Liver (tissue), 9 donors: ENCODE measurements around the gene TMEM63A. TPM values are rescaled to one million over a fixed set of nuclear protein-coding genes. Genes with fewer than 3 reads are reported as not detected.

ENCODE experiments used
- DNase-seq: peaks from one replicate; pipeline ENCODE4 v3.0.0-alpha.2; 2017; ENCODE audit warnings: low spot score
- H3K27ac ChIP-seq, 2 donors: one replicate each; pipeline ENCODE4 v1.7.0; 2013; ENCODE audit warnings: inconsistent platforms in 2 of 2, low read length in 2 of 2, control low read depth in 1 of 2, low read depth in 1 of 2, mild to moderate bottlenecking in 1 of 2
- H3K27me3 ChIP-seq, 4 donors: one replicate each; pipeline versions ENCODE4 v1.6.1 to v1.7.0; 2013; ENCODE audit warnings: low read length in 3 of 4, inconsistent platforms in 1 of 4, mild to moderate bottlenecking in 1 of 4, moderate library complexity in 1 of 4; ENCODE audit not compliant: control insufficient read depth in 4 of 4, insufficient read depth in 4 of 4
- H3K36me3 ChIP-seq, 4 donors: one replicate each; pipeline versions ENCODE4 v1.6.1 to v1.7.0; 2013; ENCODE audit warnings: low read length in 3 of 4, mild to moderate bottlenecking in 3 of 4, low read depth in 1 of 4, moderate library complexity in 1 of 4; ENCODE audit not compliant: control insufficient read depth in 4 of 4, insufficient read depth in 3 of 4
- H3K4me1 ChIP-seq, 4 donors: one replicate each; pipeline versions ENCODE4 v1.6.1 to v1.7.0; 2013; ENCODE audit warnings: low read length in 3 of 4, mild to moderate bottlenecking in 3 of 4, moderate library complexity in 1 of 4; ENCODE audit not compliant: control insufficient read depth in 4 of 4, insufficient read depth in 4 of 4
- H3K4me3 ChIP-seq, 3 donors: one replicate each; pipeline versions ENCODE4 v1.6.1 to v1.7.0; 2013; ENCODE audit warnings: low read length in 3 of 3, control low read depth in 1 of 3, low read depth in 1 of 3, mild to moderate bottlenecking in 1 of 3
- H3K9ac ChIP-seq, 2 donors: one replicate each; pipeline ENCODE4 v1.7.0; 2013; ENCODE audit warnings: low read length in 2 of 2, mild to moderate bottlenecking in 2 of 2, moderate library complexity in 2 of 2, control low read depth in 1 of 2, low read depth in 1 of 2
- H3K9me3 ChIP-seq, 4 donors: one replicate each; pipeline versions ENCODE4 v1.6.1 to v1.7.0; 2013; ENCODE audit warnings: low read length in 3 of 4; ENCODE audit not compliant: control insufficient read depth in 4 of 4
- FOXA1 ChIP-seq: IDR thresholded peaks from 2 replicates; pipeline ENCODE4 v1.6.1; 2016; ENCODE audit warnings: antibody characterized with exemption
- FOXA2 ChIP-seq: IDR thresholded peaks from 2 replicates; pipeline ENCODE4 v1.6.1; 2016; ENCODE audit warnings: antibody characterized with exemption
- GABPA ChIP-seq, 2 donors: IDR thresholded peaks in 1 of 2; conservative IDR thresholded peaks in 1 of 2; 2 replicates each; pipeline ENCODE4 v1.6.1; 2016; ENCODE audit warnings: antibody characterized with exemption in 2 of 2, mild to moderate bottlenecking in 1 of 2, moderate library complexity in 1 of 2
- HNF4A ChIP-seq, 2 donors: conservative IDR thresholded peaks; 2 replicates each; pipeline ENCODE4 v1.6.1; 2016; ENCODE audit warnings: antibody characterized with exemption in 2 of 2, mild to moderate bottlenecking in 2 of 2
- HNF4G ChIP-seq: IDR thresholded peaks from 2 replicates; pipeline ENCODE4 v1.6.1; 2016; ENCODE audit warnings: antibody characterized with exemption
- JUND ChIP-seq, 2 donors: IDR thresholded peaks; 2 replicates each; pipeline ENCODE4 v1.6.1; 2016; ENCODE audit warnings: antibody characterized with exemption in 2 of 2
- NR2F2 ChIP-seq: IDR thresholded peaks from 2 replicates; pipeline ENCODE4 v1.6.1; 2016; ENCODE audit warnings: antibody characterized with exemption
- RAD21 ChIP-seq, 2 donors: IDR thresholded peaks; 2 replicates each; pipeline ENCODE4 v1.6.1; 2016; ENCODE audit warnings: antibody characterized with exemption in 2 of 2, mild to moderate bottlenecking in 2 of 2
- REST ChIP-seq: IDR thresholded peaks from 2 replicates; pipeline ENCODE4 v1.6.1; 2016; ENCODE audit warnings: antibody characterized with exemption, mild to moderate bottlenecking
- RXRA ChIP-seq, 2 donors: IDR thresholded peaks; 2 replicates each; pipeline ENCODE4 v1.6.1; 2017 to 2018; ENCODE audit warnings: antibody characterized with exemption in 2 of 2, mild to moderate bottlenecking in 1 of 2
- SP1 ChIP-seq: IDR thresholded peaks from 2 replicates; pipeline ENCODE4 v1.6.1; 2018; ENCODE audit warnings: antibody characterized with exemption, mild to moderate bottlenecking
- TAF1 ChIP-seq: conservative IDR thresholded peaks from 2 replicates; pipeline ENCODE4 v1.6.1; 2016; ENCODE audit warnings: antibody characterized with exemption, mild to moderate bottlenecking
- YY1 ChIP-seq: IDR thresholded peaks from 2 replicates; pipeline ENCODE4 v1.6.1; 2016; ENCODE audit warnings: antibody characterized with exemption, mild to moderate bottlenecking
- WGBS: extraction: QIAGEN DNeasy Blood & Tissue Kit; methylation state at CpG from one replicate; pipeline ENCODE4 v1.1.7; 2013; 5-methylcytosine and 5-hydroxymethylcytosine counted together
- polyA plus RNA-seq, 2 donors: library from polyadenylated mRNA; stranded (reverse) in 1 of 2; unstranded in 1 of 2; fragments of 200-250 nt in 1 of 2; fragments of >200 nt in 1 of 2; fragmentation: Nextera tagmentation in 1 of 2; extraction: Ambion mirVana in 1 of 2; gene quantifications; one replicate each; pipeline versions ENCODE4 v1.2.1 to v1.2.3, GENCODE V29; 2013 to 2015
- total RNA-seq, 2 donors: library from RNA; depleted of rRNA; stranded (reverse); fragments of >200 nt; gene quantifications; one replicate each; pipeline ENCODE4 v1.2.3, GENCODE V29; 2014
- TF ChIP-seq, protein P1 (sequence below): IDR thresholded peaks from 2 replicates; pipeline ENCODE4 v1.6.1; 2016; ENCODE audit warnings: antibody characterized with exemption
- TF ChIP-seq, protein P2 (sequence below): IDR thresholded peaks from 2 replicates; pipeline ENCODE4 v1.6.1; 2016; ENCODE audit warnings: antibody characterized with exemption
- TF ChIP-seq, protein P3 (sequence below): fragments of 150-350 bp; IDR thresholded peaks from 2 replicates; pipeline ENCODE4 v1.5.1; 2017; ENCODE audit warnings: improper control_type of control experiment, low read depth, low read length; ENCODE audit not compliant: missing input control
- TF ChIP-seq, protein P4 (sequence below): IDR thresholded peaks from 2 replicates; pipeline ENCODE4 v1.6.1; 2016; ENCODE audit warnings: antibody characterized with exemption
- donor health status: healthy.
- donor health status: healthy.
- donor health status: healthy.
- donor health status: healthy.
- donor health status: healthy.

TMEM63A gene
- total and polyA plus RNA-seq, 4 donors: 9.6 to 54.0 (median 11.6) TPM

DNA sequence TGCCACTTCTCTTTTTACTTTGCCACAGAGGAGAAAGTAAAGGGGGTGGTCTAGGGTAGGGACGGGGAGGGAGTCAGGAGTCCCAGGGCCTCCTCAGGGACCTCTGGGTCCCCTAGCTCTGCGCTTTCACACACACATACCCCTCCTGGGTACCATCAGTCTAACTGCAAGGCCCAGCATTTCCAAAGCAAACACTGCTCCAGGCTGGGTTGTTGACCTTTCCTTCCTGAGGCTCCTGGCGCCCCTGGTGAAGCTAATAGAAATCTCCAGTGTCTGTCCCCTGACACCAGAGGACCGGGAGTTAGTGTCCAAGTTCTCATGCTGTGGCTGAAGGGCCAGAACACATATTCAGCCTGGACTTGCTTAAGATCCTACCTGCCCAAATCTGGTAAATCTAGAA is 3.9 kb downstream of the TMEM63A start:
- H3K27ac ChIP-seq: peak overlapping the region; percentile 97 to 98
- WGBS: 38% methylated on average over 4 of the region's 4 CpGs
- H3K27me3 ChIP-seq: no peaks in the 10 kb centered on the region
- H3K4me1 ChIP-seq: peaks cover 22 to 51% (median 47%) of the 10 kb centered on the region in 4 donors
- TF ChIP-seq, protein P1, sequence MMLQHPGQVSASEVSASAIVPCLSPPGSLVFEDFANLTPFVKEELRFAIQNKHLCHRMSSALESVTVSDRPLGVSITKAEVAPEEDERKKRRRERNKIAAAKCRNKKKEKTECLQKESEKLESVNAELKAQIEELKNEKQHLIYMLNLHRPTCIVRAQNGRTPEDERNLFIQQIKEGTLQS: no peak
- TF ChIP-seq, protein P2, sequence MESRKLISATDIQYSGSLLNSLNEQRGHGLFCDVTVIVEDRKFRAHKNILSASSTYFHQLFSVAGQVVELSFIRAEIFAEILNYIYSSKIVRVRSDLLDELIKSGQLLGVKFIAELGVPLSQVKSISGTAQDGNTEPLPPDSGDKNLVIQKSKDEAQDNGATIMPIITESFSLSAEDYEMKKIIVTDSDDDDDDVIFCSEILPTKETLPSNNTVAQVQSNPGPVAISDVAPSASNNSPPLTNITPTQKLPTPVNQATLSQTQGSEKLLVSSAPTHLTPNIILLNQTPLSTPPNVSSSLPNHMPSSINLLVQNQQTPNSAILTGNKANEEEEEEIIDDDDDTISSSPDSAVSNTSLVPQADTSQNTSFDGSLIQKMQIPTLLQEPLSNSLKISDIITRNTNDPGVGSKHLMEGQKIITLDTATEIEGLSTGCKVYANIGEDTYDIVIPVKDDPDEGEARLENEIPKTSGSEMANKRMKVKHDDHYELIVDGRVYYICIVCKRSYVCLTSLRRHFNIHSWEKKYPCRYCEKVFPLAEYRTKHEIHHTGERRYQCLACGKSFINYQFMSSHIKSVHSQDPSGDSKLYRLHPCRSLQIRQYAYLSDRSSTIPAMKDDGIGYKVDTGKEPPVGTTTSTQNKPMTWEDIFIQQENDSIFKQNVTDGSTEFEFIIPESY: no peak
- no peak for TF ChIP-seq TAF1
- peak in 1 of 2 donors; percentile 50 for TF ChIP-seq RAD21 (IDR thresholded peaks at IDR 0.05)
- peak; percentile 59 to 68 for TF ChIP-seq RXRA (IDR thresholded peaks at IDR 0.05)
- TF ChIP-seq SP1: no peak
- TF ChIP-seq FOXA2: peak; percentile 56
- TF ChIP-seq, protein P3, sequence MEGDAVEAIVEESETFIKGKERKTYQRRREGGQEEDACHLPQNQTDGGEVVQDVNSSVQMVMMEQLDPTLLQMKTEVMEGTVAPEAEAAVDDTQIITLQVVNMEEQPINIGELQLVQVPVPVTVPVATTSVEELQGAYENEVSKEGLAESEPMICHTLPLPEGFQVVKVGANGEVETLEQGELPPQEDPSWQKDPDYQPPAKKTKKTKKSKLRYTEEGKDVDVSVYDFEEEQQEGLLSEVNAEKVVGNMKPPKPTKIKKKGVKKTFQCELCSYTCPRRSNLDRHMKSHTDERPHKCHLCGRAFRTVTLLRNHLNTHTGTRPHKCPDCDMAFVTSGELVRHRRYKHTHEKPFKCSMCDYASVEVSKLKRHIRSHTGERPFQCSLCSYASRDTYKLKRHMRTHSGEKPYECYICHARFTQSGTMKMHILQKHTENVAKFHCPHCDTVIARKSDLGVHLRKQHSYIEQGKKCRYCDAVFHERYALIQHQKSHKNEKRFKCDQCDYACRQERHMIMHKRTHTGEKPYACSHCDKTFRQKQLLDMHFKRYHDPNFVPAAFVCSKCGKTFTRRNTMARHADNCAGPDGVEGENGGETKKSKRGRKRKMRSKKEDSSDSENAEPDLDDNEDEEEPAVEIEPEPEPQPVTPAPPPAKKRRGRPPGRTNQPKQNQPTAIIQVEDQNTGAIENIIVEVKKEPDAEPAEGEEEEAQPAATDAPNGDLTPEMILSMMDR: no peak
- TF ChIP-seq HNF4A (conservative IDR thresholded peaks at IDR 0.05): peak; percentile 18 to 39
- no peak for TF ChIP-seq YY1
- TF ChIP-seq REST: no peak
- TF ChIP-seq NR2F2: no peak
- TF ChIP-seq, protein P4, sequence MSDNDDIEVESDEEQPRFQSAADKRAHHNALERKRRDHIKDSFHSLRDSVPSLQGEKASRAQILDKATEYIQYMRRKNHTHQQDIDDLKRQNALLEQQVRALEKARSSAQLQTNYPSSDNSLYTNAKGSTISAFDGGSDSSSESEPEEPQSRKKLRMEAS: no peak
- peaks cover 0 to 20% (median 13%) of the 10 kb centered on the region in 4 donors for H3K36me3 ChIP-seq
- no peak overlapping the region for H3K4me3 ChIP-seq
- H3K9me3 ChIP-seq: no peaks in the 10 kb centered on the region
- no peak for DNase-seq
- H3K9ac ChIP-seq: peak overlapping the region in 1 of 2 donors; percentile 44

GRCh38 chr1:225877580-225877979 is 4.6 kb downstream of the TMEM63A start:
- Histone ChIP-seq H3K36me3 (peaks cover 0 to 24% (median 14%) of the 10 kb centered on the region in 4 donors), H3K27ac (peak overlapping the region in 1 of 2 donors; percentile 98), H3K27me3 (no peaks in the 10 kb centered on the region), H3K4me3 (no peak overlapping the region), H3K9me3 (no peaks in the 10 kb centered on the region), H3K4me1 (peaks cover 22 to 48% (median 43%) of the 10 kb centered on the region in 4 donors), H3K9ac (peak overlapping the region in 1 of 2 donors; percentile 44)
- DNase-seq: peak; percentile 51
- 36% methylated on average over 10 of the region's 10 CpGs for WGBS
- TF ChIP-seq TAF1: no peak
- TF ChIP-seq, protein P4: no peak
- TF ChIP-seq, protein P2: no peak
- no peak for TF ChIP-seq FOXA1
- TF ChIP-seq RXRA (IDR thresholded peaks at IDR 0.05): peak in 1 of 2 donors; percentile 39
- TF ChIP-seq FOXA2: no peak
- TF ChIP-seq, protein P1: no peak
- TF ChIP-seq, protein P3: peak; percentile 18
- no peak for TF ChIP-seq GABPA (IDR thresholded peaks at IDR 0.05 in 1 of 2, conservative IDR thresholded peaks at IDR 0.05 in 1 of 2)
- peak; percentile 39 to 45 for TF ChIP-seq HNF4A (conservative IDR thresholded peaks at IDR 0.05)
- TF ChIP-seq JUND (IDR thresholded peaks at IDR 0.05): no peak
- TF ChIP-seq HNF4G: no peak
- TF ChIP-seq YY1: no peak
- no peak for TF ChIP-seq NR2F2
- TF ChIP-seq RAD21 (IDR thresholded peaks at IDR 0.05): peak; percentile 5 to 20
- TF ChIP-seq SP1: no peak
